Cardiac septum (tissue), 1 donor: ENCODE data around the gene ITGB8. TPM values are rescaled to one million over a fixed set of nuclear protein-coding genes. Genes with fewer than 3 reads are reported as not detected.
"Not testable (repeated sequence)": the region's sequence is repeated elsewhere in the genome, so short reads cannot be mapped to it uniquely, and the experiment has no call there.

Experiments
- DNase-seq: peaks from one replicate; pipeline ENCODE4 v3.0.0-alpha.2; 2020; ENCODE audit warnings: low spot score
- intact Hi-C: fragments of 100-400 bp; cut with DNase I; formaldehyde crosslinking; loops from one replicate; pipeline ENCODE4 v1.14.0; 2022
- long read RNA-seq: library from polyadenylated mRNA; unstranded; transcript quantifications from one replicate; pipeline ENCODE4 v2.0.0, GENCODE V29; 2021
- total RNA-seq: library from RNA; stranded (reverse); fragmentation: NEBNext Ultra II Directional; extraction: Animal tissue kit (Norgen Biotek cat#: 25700); gene quantifications from one replicate; pipeline ENCODE4 v1.2.1, GENCODE V29; 2021
- donor health status: DM: no; HTN: no; CAD: no.

ITGB8 gene
- total RNA-seq = 1.5 TPM
- long read RNA-seq = 0 reads

GRCh38 chr7:20330239-20330927 is at the start of gene ITGB8:
TSS of gene ITGB8 (plus strand) at chr7:20330900. CDS start at chr7:20331807, 907 bp downstream.
- intact Hi-C loops = loop anchor here (5.0 to 10.0 kb wide), 2 partner anchors 77 to 254 kb away; no protein-coding TSS in a partner anchor
- peak; percentile 88 for DNase-seq

GRCh38 chr7:20282959-20283358 is 47.7 kb upstream of the ITGB8 start:
- intact Hi-C loops = no loop called here
- no peak for DNase-seq

DNA sequence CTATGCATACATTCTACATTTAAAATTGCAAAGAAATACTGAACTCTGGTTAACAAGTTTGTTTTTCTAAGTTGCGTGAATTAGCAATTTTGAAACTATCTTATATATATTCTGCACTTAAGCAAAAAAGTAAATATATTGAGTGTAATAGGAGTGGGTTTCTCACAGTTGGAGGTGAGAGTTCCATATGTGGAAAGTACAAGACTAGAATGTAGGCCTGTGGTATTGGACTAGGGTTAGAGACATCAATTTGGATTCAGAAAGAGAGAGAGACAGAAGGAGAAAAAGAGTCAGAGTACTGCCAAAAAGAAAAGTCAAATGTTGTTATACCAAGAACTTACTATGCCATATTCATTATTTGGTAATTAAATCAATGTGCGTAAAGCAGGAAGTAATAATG is 47.3 kb upstream of the ITGB8 start:
- DNase-seq = no peak
- intact Hi-C loops = no loop called here

GRCh38 chr7:20284003-20284770 is 46.5 kb upstream of the ITGB8 start:
- DNase-seq = no peak
- intact Hi-C loops = no loop called here

GRCh38 chr7:20284771-20285143 is 45.9 kb upstream of the ITGB8 start:
- DNase-seq = no peak
- intact Hi-C loops = no loop called here

GRCh38 chr7:20287317-20287716 is 43.4 kb upstream of the ITGB8 start:
- intact Hi-C loops = no loop called here
- no peak for DNase-seq

GRCh38 chr7:20288036-20288435 is 42.7 kb upstream of the ITGB8 start:
- intact Hi-C loops = no loop called here
- no peak for DNase-seq

GRCh38 chr7:20290505-20291111 is 40.1 kb upstream of the ITGB8 start:
- intact Hi-C loops = no loop called here
- DNase-seq = no peak

- intact Hi-C loops = no loop called here
- no peak for DNase-seq
These were observed 37.4 kb upstream of the ITGB8 start for GRCh38 chr7:20293336-20293735.

DNA sequence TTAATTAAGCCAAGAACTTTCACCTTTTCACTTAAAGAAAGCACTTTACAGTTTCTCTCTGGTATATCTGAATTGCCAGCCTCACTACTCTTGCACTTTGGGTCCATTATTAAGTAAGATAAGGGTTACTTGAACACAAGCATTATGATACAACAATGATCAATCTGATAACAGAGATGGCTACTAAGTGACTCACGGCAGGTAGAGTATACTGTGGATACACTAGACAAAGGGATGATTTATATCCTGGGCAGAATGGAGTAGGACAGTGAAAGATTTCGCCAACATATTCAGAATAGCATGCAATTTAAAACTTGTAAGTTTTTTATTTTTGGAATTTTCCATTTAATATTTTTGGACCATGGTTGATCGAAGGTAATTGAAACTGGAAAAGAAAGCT is 34.3 kb upstream of the ITGB8 start:
- no peak for DNase-seq
- intact Hi-C loops = no loop called here

DNA sequence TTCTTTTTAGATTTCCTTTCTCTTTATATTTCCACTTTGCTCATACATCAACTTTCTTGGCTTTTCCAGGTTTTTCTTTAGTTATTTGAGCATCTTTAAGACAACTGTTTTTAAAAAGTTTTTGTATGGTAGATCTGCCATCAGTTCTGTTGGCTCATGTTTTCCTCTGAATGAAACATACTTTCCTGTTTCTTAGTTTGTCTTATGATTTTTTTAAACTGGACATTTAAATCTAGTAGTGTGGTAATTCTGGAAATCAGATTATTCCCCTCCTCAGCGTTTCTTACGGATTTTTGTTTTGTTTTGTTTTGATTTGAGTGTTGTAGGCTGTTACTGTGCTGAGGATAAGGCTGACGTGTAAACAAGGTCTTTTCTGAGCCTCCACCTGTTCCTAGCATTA is 33.8 kb upstream of the ITGB8 start:
- intact Hi-C loops = no loop called here
- no peak for DNase-seq

DNA sequence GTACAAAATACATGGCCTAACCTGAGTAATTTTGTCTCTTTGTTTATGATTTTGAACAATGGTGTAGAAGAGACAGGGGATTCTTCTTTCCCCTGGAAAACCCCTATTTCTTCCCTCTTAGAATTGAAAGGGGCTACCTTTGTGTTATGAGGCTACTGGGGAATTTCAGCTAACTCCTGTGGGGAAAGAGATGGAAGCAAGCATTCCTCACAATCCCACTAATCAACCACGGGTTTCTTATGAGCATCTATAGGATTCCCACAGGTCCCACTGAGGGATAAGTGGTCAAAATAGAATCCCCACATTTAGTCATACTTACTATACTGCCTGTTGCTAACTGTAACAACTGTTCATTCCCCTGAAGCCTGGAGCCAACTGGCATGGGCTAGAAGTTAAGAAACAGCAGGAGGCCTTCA is 32.2 kb upstream of the ITGB8 start:
- DNase-seq = no peak

GRCh38 chr7:20299145-20299544 is 31.6 kb upstream of the ITGB8 start:
- no peak for DNase-seq
- intact Hi-C loops = no loop called here

More for the DNA sequence above, 32.2 kb upstream of the ITGB8 start:
- intact Hi-C loops = no loop called here

DNA sequence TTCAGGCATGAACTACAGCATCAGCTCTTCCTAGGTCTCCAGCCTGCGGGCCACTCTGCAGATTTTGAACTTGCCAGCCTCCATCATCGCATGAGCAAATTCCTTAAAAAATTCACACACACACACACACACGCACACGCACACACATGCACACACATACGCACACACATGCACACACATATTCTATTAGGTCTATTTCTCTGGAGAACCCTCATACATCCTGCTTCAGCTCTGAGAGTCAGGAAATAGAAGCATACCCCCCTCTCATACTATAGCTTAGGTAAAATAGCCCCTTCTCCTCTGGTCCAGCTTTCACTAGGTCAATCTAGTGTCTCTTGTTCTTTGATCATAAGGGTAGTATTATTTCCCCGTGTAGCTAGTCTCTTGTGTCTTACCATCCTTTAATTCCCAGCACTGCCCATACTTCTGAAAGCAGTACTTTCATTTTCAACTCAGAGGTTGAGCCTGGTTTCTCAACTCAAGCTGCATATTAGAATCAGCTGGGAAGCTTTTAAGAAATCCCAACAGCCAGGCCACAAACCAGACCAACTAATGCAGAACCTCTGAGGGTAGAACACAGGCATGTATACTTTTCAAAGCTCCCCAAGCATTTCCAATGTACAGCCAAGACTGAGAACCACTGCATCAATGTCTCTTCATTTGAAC is 30.9 kb upstream of the ITGB8 start:
- intact Hi-C loops = no loop called here
- DNase-seq = no peak

DNA sequence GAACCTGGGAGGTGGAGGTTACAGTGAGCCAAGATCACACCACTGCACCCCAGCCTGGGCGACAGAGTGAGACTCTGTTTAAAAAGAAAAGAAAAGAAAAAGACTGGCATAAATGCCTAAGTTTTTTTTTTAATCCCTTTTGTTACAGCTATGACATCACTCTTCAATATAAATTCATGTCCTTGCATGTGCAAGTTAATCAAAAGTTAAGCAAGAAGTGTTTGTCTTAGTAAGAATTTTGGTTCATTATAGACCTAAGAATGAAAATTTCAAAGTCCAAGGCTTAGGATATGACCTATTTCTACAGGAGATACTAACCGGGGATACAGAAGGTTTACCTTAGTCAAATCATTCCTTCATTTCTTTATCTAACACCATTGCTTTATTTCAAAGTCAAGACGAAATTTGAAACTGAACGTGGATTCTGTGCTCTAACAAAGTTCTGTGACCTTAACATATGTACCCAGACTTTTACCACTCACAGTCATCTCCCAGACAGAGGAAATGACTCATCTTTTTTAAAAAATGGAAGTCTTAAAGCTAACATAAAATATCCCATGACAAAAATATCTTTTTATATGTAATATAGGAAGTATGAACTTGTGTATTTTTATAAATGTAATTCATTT is 29.3 kb upstream of the ITGB8 start:
- intact Hi-C loops = no loop called here
- no peak for DNase-seq

DNA sequence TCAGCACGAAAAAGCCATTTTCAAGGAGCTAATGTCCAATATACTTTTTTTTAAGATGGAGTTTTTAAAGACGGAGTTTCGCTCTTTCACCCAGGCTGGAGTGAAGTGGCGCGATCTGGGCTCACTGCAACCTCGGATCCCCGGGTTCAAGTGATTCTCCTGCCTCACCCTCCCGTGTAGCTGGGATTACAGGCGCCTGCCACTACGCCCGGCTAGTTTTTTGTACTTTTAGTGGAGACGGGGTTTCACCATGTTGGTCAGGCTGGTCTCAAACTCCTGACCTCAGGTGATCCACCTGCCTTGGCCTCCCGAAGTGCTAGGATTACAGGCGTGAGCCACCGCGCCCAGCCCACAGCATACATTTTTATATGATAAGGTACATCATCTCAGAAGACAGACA is 28.4 kb upstream of the ITGB8 start:
- not testable (repeated sequence) for DNase-seq

DNA sequence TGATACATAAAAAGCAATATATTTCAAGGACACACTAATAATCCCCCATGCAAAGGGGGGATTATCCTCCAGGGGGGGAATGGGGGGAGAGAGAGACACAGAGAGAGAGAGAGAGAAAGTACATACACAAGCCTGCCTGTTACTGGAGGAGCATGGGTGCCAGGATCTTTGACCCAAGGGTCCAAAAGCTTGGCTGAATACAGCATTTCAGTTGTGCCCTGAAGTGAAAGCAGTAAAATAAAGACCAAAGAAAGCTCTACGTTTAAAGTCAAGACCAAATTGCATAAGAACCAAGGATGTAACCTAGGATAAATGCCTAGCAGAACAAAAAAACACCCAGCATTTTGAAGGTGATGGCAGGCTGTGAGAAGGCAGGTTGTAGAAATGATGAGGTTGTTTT is 27.8 kb upstream of the ITGB8 start:
- intact Hi-C loops = no loop called here
- DNase-seq = no peak

More for the DNA sequence above, 28.4 kb upstream of the ITGB8 start:
- intact Hi-C loops = not testable (repeated sequence)

- intact Hi-C loops = no loop called here
- no peak for DNase-seq
These were observed 26.3 kb upstream of the ITGB8 start for GRCh38 chr7:20304366-20304765.

DNA sequence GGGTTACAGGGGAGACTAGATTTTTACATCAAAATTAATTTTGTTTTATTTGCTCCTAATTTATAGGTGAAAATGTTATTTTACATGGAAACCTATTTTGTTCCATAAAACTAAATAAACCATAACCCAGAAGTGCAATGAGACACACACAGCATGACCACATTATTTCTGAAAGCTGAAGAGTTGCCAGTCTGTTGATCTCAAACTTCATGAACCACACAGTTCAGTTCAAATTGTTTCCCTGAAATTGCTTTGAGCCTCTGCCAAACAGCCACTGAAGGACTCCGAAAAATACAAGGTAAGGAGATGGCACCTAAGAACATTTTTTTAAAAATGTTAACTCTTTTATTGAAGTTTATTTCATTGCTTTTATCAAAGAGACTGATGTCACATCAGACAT is 25.0 kb upstream of the ITGB8 start:
- intact Hi-C loops = no loop called here
- no peak for DNase-seq
